Stimulated activated naive CD8-positive, alpha-beta T cell treated with anti-CD3 and anti-CD28 coated beads, Interleukin-15, Interleukin-2, amounts not matched to agents 100 ng/mL and 50 ng/mL, for 24 hours (primary cell): ENCODE measurements around the gene SLC12A2.

ENCODE experiments used
- H3K27ac Mint-ChIP-seq: one replicate; pipeline ENCODE4 v1.8.0; 2021; ENCODE audit warnings: mild to moderate bottlenecking, mixed read lengths
- H3K27me3 Mint-ChIP-seq: one replicate; pipeline ENCODE4 v1.8.0; 2021; ENCODE audit warnings: mixed read lengths
- H3K36me3 Mint-ChIP-seq: one replicate; pipeline ENCODE4 v1.8.0; 2021; ENCODE audit warnings: low read depth, mixed read lengths
- H3K4me1 Mint-ChIP-seq: one replicate; pipeline ENCODE4 v1.8.0; 2021; ENCODE audit warnings: low read depth, mixed read lengths
- H3K4me3 Mint-ChIP-seq: one replicate; pipeline ENCODE4 v1.8.0; 2021; ENCODE audit warnings: mild to moderate bottlenecking, mixed read lengths
- H3K9me3 Mint-ChIP-seq: one replicate; pipeline ENCODE4 v1.8.0; 2021; ENCODE audit warnings: mixed read lengths

The SLC12A2 gene

GRCh38 chr5:128172102-128172501, 88.5 kb downstream of the SLC12A2 start:
- H3K27me3 Mint-ChIP-seq = no peaks in the 10 kb centered on the region
- no peak overlapping the region for H3K4me3 Mint-ChIP-seq
- H3K4me1 Mint-ChIP-seq = no peaks in the 10 kb centered on the region
- peaks cover 34% of the 10 kb centered on the region for H3K36me3 Mint-ChIP-seq
- H3K27ac Mint-ChIP-seq = no peak overlapping the region
- no peaks in the 10 kb centered on the region for H3K9me3 Mint-ChIP-seq

DNA sequence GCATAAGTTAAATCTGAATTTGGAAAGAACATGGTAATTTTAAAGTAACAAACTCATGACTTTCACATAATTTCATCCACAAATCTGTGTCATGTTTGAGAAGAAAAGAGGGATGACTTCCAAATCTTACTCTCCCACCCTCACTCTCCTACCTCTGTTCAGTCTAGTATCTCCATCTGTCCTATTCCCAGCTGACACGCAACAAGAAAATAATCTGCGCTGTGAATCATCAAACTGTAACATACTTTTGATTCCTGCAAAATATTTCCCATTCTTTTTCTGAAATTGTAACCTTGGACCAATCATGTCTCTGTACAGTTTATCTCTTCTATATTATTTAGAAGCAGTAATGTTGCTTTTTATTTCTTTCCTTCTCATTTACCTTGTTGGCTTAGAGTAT, 91.4 kb downstream of the SLC12A2 start:
- H3K4me1 Mint-ChIP-seq = no peaks in the 10 kb centered on the region
- H3K4me3 Mint-ChIP-seq = no peak overlapping the region
- no peaks in the 10 kb centered on the region for H3K27me3 Mint-ChIP-seq
- H3K36me3 Mint-ChIP-seq = peaks cover 33% of the 10 kb centered on the region
- no peaks in the 10 kb centered on the region for H3K9me3 Mint-ChIP-seq
- H3K27ac Mint-ChIP-seq = no peak overlapping the region

DNA sequence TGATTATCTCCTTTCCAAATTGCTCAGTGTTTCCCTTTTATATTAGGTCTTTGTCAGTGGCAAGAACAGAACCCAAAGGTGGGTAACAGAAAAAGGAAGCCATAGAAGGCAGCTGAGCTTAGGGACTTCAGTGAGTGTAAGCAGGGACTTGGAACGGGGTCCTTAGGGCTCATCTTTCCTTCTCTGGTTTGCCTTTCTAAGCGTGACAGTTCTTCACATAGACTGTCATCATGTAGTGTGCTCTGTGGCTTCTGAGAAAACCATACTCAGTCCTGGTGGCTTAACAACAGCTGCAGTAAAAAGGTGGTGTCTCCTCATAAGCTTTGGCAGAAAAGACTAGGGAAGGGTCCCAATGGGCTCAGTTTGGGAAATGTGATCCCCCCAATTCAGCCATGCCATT, 108.8 kb downstream of the SLC12A2 start:
- no peak overlapping the region for H3K27ac Mint-ChIP-seq

GRCh38 chr5:128193665-128194390, 110.3 kb downstream of the SLC12A2 start:
- Mint-ChIP-seq H3K9me3 (peaks cover 8% of the 10 kb centered on the region), H3K4me1 (peaks cover 25% of the 10 kb centered on the region), H3K27me3 (no peaks in the 10 kb centered on the region), H3K36me3 (peaks cover 17% of the 10 kb centered on the region), H3K27ac (no peak overlapping the region), H3K4me3 (no peak overlapping the region)

More for the DNA sequence above, 108.8 kb downstream of the SLC12A2 start:
- Mint-ChIP-seq H3K27me3 (no peaks in the 10 kb centered on the region), H3K4me3 (no peak overlapping the region), H3K4me1 (peaks cover 12% of the 10 kb centered on the region), H3K36me3 (peaks cover 23% of the 10 kb centered on the region), H3K9me3 (no peaks in the 10 kb centered on the region)

DNA sequence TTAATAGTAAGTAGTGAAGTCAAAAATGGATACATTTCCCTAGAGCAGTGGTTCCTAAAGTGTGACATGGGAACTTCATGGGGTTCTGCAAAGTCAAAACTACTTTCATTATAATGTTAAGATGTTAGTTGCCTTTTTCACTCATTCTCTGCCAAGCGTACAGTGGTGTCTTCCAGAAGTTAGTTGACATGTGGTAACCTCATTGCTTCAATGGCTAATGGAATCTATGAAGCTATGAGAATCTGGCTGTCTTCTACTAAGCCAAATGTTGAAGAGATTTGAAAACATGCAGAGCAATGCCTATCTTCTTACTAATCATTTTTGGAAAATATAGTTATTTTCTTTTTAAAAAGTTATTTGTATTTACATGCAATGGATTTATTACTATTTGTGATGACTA, 111.8 kb downstream of the SLC12A2 start:
- Mint-ChIP-seq H3K4me3 (no peak overlapping the region), H3K36me3 (peaks cover 15% of the 10 kb centered on the region), H3K27ac (no peak overlapping the region), H3K4me1 (peaks cover 25% of the 10 kb centered on the region), H3K27me3 (no peaks in the 10 kb centered on the region), H3K9me3 (peaks cover 11% of the 10 kb centered on the region)

GRCh38 chr5:128196080-128196479, 112.5 kb downstream of the SLC12A2 start:
- peaks cover 25% of the 10 kb centered on the region for H3K4me1 Mint-ChIP-seq
- H3K36me3 Mint-ChIP-seq = peaks cover 15% of the 10 kb centered on the region
- peaks cover 11% of the 10 kb centered on the region for H3K9me3 Mint-ChIP-seq
- no peak overlapping the region for H3K4me3 Mint-ChIP-seq
- no peaks in the 10 kb centered on the region for H3K27me3 Mint-ChIP-seq
- no peak overlapping the region for H3K27ac Mint-ChIP-seq

DNA sequence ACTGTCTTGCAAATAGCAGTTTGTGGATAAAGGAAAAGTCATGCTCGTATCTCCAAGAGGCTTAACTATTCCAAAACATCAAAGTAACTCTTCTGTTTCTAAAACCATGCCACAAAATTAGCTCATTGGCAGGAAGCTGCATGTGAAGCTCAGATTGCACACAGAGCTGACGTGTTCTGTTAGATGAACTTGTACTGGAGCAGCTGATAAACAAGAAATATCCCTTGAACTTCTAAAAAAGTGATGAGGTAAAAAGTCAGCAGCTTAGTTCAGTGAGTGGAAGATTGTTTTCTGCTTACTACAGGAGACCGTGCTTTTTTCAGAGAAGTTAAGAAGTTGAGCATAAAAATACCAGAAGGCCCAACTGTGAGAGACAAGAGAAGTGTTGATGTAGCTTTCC, 113.2 kb downstream of the SLC12A2 start:
- Mint-ChIP-seq H3K27me3 (peaks cover 6% of the 10 kb centered on the region), H3K27ac (no peak overlapping the region), H3K4me3 (no peak overlapping the region), H3K36me3 (peaks cover 15% of the 10 kb centered on the region), H3K4me1 (peaks cover 29% of the 10 kb centered on the region), H3K9me3 (peaks cover 11% of the 10 kb centered on the region)

DNA sequence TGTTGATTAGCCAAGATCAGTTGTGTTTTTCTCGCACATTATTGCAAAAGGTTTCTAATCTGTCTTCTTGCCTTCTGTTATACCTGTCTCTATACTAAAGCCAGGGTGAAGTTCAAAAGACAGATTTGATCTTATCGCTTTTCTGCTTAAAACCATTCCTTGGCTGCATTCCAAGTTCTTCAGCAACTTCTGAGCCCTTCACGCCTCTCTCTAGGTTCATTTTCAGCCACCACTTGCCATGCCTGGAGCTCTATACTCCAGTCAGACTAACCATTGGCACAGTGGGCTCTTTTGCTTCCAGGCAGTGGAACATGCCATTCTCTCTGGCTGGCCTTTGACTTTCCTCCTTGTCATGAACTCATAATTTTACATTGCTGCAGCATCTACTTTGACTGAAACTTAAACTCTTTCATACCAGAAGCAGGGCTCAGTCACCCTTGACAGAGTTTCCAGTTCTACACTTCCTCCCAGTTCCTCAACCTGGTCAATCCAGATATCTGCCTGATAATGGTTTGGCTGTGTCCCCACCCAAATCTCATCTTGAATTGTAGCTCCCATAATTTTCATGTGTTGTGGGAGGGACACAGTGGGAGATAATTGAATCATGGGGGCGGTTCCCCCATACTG, 114.4 kb downstream of the SLC12A2 start:
- Mint-ChIP-seq H3K9me3 (peaks cover 11% of the 10 kb centered on the region), H3K4me1 (peaks cover 29% of the 10 kb centered on the region), H3K36me3 (peaks cover 15% of the 10 kb centered on the region), H3K27ac (no peak overlapping the region), H3K27me3 (peaks cover 6% of the 10 kb centered on the region), H3K4me3 (no peak overlapping the region)

DNA sequence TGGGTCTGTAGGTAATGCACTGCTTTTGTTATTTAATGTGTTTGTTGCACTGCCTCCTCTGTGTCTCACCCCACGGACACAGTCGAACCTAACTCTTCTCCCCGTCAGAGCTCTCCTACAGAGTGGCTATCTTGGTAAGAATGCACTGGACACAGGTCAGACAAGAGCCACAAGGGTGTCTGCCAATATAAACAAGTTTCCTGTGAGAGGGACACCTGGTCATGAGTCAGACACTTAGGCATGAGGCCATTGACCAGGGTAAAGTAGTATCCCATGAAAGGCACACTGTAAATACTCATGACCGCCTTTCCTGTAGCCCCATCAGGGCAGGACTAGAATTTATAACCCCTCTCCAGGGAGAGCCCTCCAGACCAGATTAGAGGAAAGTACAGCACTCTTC, 115.5 kb downstream of the SLC12A2 start:
- Mint-ChIP-seq H3K9me3 (peaks cover 11% of the 10 kb centered on the region), H3K36me3 (peaks cover 5% of the 10 kb centered on the region), H3K27me3 (peaks cover 6% of the 10 kb centered on the region), H3K4me3 (no peak overlapping the region), H3K4me1 (peaks cover 29% of the 10 kb centered on the region), H3K27ac (no peak overlapping the region)

GRCh38 chr5:128199611-128200010, 116.0 kb downstream of the SLC12A2 start:
- no peak overlapping the region for H3K4me3 Mint-ChIP-seq
- peaks cover 11% of the 10 kb centered on the region for H3K9me3 Mint-ChIP-seq
- peaks cover 6% of the 10 kb centered on the region for H3K27me3 Mint-ChIP-seq

GRCh38 chr5:128201065-128201926, 117.7 kb downstream of the SLC12A2 start:
- H3K36me3 Mint-ChIP-seq = peaks cover 4% of the 10 kb centered on the region
- H3K27me3 Mint-ChIP-seq = peaks cover 9% of the 10 kb centered on the region
- H3K9me3 Mint-ChIP-seq = peaks cover 11% of the 10 kb centered on the region
- peaks cover 27% of the 10 kb centered on the region for H3K4me1 Mint-ChIP-seq
- no peak overlapping the region for H3K4me3 Mint-ChIP-seq
- H3K27ac Mint-ChIP-seq = no peak overlapping the region

More at GRCh38 chr5:128199611-128200010, 116.0 kb downstream of the SLC12A2 start:
- Mint-ChIP-seq H3K4me1 (peaks cover 29% of the 10 kb centered on the region), H3K36me3 (peaks cover 4% of the 10 kb centered on the region), H3K27ac (no peak overlapping the region)

DNA sequence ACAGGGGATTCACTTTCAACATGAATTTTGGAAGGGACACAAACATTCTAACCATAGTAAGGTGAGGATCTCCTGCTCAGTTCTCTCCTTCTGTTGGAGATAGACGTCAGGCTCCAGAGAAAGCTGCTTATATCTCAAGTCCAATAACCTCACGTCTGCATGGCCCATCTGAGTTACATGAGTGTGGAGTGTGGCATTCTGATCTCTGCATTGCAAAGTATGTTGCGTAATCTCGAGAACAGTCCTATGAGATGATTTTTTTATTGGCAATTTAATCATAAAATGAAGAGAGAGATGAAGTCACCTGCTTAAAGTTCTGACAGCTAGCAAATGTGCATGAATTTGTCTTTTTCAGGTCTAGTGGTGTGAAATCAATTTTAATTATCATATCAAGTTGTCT, 118.8 kb downstream of the SLC12A2 start:
- H3K36me3 Mint-ChIP-seq = peaks cover 4% of the 10 kb centered on the region
- H3K27me3 Mint-ChIP-seq = peaks cover 9% of the 10 kb centered on the region

GRCh38 chr5:128208436-128208835, 124.9 kb downstream of the SLC12A2 start:
- no peak overlapping the region for H3K27ac Mint-ChIP-seq
- no peaks in the 10 kb centered on the region for H3K4me1 Mint-ChIP-seq

More for the DNA sequence above, 118.8 kb downstream of the SLC12A2 start:
- H3K27ac Mint-ChIP-seq = no peak overlapping the region
- H3K4me3 Mint-ChIP-seq = no peak overlapping the region
- peaks cover 17% of the 10 kb centered on the region for H3K4me1 Mint-ChIP-seq
- H3K9me3 Mint-ChIP-seq = peaks cover 11% of the 10 kb centered on the region

GRCh38 chr5:128212191-128212806, 128.7 kb downstream of the SLC12A2 start:
- Mint-ChIP-seq H3K27ac (no peak overlapping the region), H3K27me3 (no peaks in the 10 kb centered on the region), H3K9me3 (no peaks in the 10 kb centered on the region), H3K4me1 (no peaks in the 10 kb centered on the region), H3K36me3 (no peaks in the 10 kb centered on the region), H3K4me3 (no peak overlapping the region)

More at GRCh38 chr5:128208436-128208835, 124.9 kb downstream of the SLC12A2 start:
- Mint-ChIP-seq H3K4me3 (no peak overlapping the region), H3K9me3 (no peaks in the 10 kb centered on the region), H3K27me3 (peaks cover 3% of the 10 kb centered on the region), H3K36me3 (no peaks in the 10 kb centered on the region)
